Stomach (tissue), 4 donors: Measurements from ENCODE around the gene PDE9A.
"Not testable (repeated sequence)": the region's sequence is repeated elsewhere in the genome, so short reads cannot be mapped to it uniquely, and the experiment has no call there.

Experiments used
- EP300 ChIP-seq: sonication (generic); formaldehyde crosslinking; IDR thresholded peaks from one replicate; pipeline ENCODE4 v1.6.1; 2017; ENCODE audit warnings: antibody characterized with exemption
- POLR2A ChIP-seq, 4 donors: fragments of 450-650 bp; IDR thresholded peaks; one replicate each; pipeline ENCODE4 v1.6.1; 2016; ENCODE audit warnings: antibody characterized with exemption in 4 of 4, control low read depth in 2 of 4, mild to moderate bottlenecking in 1 of 4, moderate library complexity in 1 of 4
- POLR2AphosphoS5 ChIP-seq, 3 donors: sonication (generic); formaldehyde crosslinking; IDR thresholded peaks; one replicate each; pipeline ENCODE4 v1.6.1; 2016; ENCODE audit warnings: antibody characterized with exemption in 3 of 3
- TF ChIP-seq, protein P1 (sequence below), 7 experiments: fragments of 450-650 bp in 4 of 7; fragments of 200-600 bp in 3 of 7; sonication (generic) in 3 of 7; IDR thresholded peaks; one replicate each; pipeline ENCODE4 v1.5.1; 2016 to 2019; ENCODE audit warnings: antibody characterized with exemption in 7 of 7, control low read depth in 2 of 7, mild to moderate bottlenecking in 1 of 7

DNA sequence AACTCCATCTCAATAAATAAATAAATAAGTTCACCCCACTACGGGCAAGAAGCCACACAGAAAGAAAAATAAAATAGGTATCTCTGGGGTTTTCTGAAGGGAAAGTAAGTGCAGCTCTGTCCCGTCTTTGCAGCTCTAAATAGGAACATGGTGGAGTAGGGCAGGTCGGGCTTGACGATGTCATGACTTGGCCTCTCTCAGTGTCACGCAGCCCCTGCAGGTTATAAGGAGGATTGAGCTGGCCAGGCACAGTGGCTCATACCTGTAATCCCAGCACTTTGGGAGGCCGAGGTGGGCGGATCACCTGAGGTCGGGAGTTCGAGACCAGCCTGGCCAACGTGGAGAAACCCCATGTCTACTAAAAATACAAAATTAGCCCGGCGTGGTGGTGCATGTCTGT lies 67.1 kb downstream of the PDE9A start:
- not testable (repeated sequence) for TF ChIP-seq EP300; POLR2AphosphoS5 (IDR thresholded peaks at IDR 0.05); POLR2A (IDR thresholded peaks at IDR 0.05)
- TF ChIP-seq, protein P1, sequence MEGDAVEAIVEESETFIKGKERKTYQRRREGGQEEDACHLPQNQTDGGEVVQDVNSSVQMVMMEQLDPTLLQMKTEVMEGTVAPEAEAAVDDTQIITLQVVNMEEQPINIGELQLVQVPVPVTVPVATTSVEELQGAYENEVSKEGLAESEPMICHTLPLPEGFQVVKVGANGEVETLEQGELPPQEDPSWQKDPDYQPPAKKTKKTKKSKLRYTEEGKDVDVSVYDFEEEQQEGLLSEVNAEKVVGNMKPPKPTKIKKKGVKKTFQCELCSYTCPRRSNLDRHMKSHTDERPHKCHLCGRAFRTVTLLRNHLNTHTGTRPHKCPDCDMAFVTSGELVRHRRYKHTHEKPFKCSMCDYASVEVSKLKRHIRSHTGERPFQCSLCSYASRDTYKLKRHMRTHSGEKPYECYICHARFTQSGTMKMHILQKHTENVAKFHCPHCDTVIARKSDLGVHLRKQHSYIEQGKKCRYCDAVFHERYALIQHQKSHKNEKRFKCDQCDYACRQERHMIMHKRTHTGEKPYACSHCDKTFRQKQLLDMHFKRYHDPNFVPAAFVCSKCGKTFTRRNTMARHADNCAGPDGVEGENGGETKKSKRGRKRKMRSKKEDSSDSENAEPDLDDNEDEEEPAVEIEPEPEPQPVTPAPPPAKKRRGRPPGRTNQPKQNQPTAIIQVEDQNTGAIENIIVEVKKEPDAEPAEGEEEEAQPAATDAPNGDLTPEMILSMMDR (IDR thresholded peaks at IDR 0.05) = not testable (repeated sequence)
